Erythroblast (primary cell): ENCODE data around the gene FZD1.

ENCODE experiments used
- GATA1 ChIP-seq: IDR thresholded peaks from 2 replicates; pipeline ENCODE4 v1.6.1; 2011; ENCODE audit warnings: low read depth, mild to moderate bottlenecking, control low read depth, low read length, moderate library complexity
- POLR2A ChIP-seq: IDR thresholded peaks from 2 replicates; pipeline ENCODE4 v1.6.1; 2011; ENCODE audit warnings: mild to moderate bottlenecking, low read length

DNA sequence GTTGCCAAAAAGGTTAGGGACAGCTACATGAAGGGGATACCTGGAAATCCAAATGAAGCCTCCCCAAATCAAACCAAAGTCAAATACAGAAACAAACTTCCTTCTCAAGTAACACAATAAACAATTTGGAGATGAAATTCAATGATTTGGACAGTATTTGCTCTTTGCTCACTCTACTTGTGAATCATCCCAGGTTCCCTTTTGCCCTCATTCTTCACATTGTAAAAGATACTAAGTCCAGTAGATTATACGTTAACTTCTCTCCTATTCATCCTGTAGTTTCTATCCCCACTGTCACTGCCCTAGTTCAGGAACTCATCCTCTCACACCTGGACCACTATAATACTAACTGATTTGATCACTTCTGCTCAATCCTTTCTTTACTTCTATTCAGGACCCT is 28.3 kb downstream of the FZD1 start:
- TF ChIP-seq GATA1 (no peak), POLR2A (no peak)
